Measurements from ENCODE around the gene FBXL19. TPM values are rescaled to one million over a fixed set of nuclear protein-coding genes. Genes with fewer than 3 reads are reported as not detected.

Gene FBXL19
- polyA plus RNA-seq, 1 donor (not counting 4 experiments of a cell fraction or from before 2014, with no cell fraction given): 10.2 TPM

- no peak overlapping the region for H3K4me2 ChIP-seq (ENCODE audit: control insufficient read depth, extremely low read depth, insufficient read depth, low read depth, low read length)
- peaks cover 5% of the 10 kb centered on the region for H3K79me2 ChIP-seq (ENCODE audit: control insufficient read depth, insufficient read depth, low read length)
- dilution Hi-C loops (cut with MboI; ENCODE audit: extremely low pct_ligation_motif_present, low sequenced_read_pairs): no loop called here
- FAIRE-seq (no peak), DNase-seq (ENCODE audit: low read depth, low spot score) (no peak)
- H3K27ac ChIP-seq (ENCODE audit: control insufficient read depth, insufficient read depth, low read length): no peak overlapping the region
- H3K36me3 ChIP-seq (ENCODE audit: control insufficient read depth in 2 of 2, extremely low read depth in 1 of 2, insufficient read depth in 2 of 2, low read length in 2 of 2): peaks cover 37 to 45% of the 10 kb centered on the region in 2 experiments
- no peaks in the 10 kb centered on the region for H3K4me1 ChIP-seq (ENCODE audit: control insufficient read depth, extremely low read depth, insufficient read depth, low read length)
- H3K4me3 ChIP-seq (ENCODE audit: control insufficient read depth in 2 of 3, extremely low read depth in 1 of 3, insufficient read depth in 2 of 3, low read depth in 1 of 3, low read length in 3 of 3): no peak overlapping the region
- no peak overlapping the region for H2AFZ ChIP-seq (ENCODE audit: control insufficient read depth, low read length)
- H3K27me3 ChIP-seq (ENCODE audit: control insufficient read depth, extremely low read depth, insufficient read depth, low read length): no peaks in the 10 kb centered on the region
- no peaks in the 10 kb centered on the region for H3K9me3 ChIP-seq (ENCODE audit: control insufficient read depth, low read depth, low read length)
- H3K9me1 ChIP-seq (ENCODE audit: control insufficient read depth, extremely low read depth, insufficient read depth, low read length): no peaks in the 10 kb centered on the region
- no peak overlapping the region for H3K9ac ChIP-seq (ENCODE audit: control insufficient read depth, extremely low read depth, insufficient read depth, low read length)
- TF ChIP-seq, protein P1, sequence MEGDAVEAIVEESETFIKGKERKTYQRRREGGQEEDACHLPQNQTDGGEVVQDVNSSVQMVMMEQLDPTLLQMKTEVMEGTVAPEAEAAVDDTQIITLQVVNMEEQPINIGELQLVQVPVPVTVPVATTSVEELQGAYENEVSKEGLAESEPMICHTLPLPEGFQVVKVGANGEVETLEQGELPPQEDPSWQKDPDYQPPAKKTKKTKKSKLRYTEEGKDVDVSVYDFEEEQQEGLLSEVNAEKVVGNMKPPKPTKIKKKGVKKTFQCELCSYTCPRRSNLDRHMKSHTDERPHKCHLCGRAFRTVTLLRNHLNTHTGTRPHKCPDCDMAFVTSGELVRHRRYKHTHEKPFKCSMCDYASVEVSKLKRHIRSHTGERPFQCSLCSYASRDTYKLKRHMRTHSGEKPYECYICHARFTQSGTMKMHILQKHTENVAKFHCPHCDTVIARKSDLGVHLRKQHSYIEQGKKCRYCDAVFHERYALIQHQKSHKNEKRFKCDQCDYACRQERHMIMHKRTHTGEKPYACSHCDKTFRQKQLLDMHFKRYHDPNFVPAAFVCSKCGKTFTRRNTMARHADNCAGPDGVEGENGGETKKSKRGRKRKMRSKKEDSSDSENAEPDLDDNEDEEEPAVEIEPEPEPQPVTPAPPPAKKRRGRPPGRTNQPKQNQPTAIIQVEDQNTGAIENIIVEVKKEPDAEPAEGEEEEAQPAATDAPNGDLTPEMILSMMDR (optimal IDR thresholded peaks at IDR 0.05 in 1 of 3, IDR thresholded peaks at IDR 0.05 in 1 of 3, conservative IDR thresholded peaks at IDR 0.05 in 1 of 3; ENCODE audit: extremely low read depth in 1 of 3, insufficient read depth in 2 of 3, low read length in 3 of 3): no peak
- no peak for TF ChIP-seq EZH2 (IDR thresholded peaks at IDR 0.05; ENCODE audit: low read length)
- H4K20me1 ChIP-seq (ENCODE audit: control insufficient read depth, extremely low read depth, insufficient read depth, low read length): no peaks in the 10 kb centered on the region
These were observed 42.1 kb downstream of the FBXL19 start for GRCh38 chr16:30965436-30965835.

DNA sequence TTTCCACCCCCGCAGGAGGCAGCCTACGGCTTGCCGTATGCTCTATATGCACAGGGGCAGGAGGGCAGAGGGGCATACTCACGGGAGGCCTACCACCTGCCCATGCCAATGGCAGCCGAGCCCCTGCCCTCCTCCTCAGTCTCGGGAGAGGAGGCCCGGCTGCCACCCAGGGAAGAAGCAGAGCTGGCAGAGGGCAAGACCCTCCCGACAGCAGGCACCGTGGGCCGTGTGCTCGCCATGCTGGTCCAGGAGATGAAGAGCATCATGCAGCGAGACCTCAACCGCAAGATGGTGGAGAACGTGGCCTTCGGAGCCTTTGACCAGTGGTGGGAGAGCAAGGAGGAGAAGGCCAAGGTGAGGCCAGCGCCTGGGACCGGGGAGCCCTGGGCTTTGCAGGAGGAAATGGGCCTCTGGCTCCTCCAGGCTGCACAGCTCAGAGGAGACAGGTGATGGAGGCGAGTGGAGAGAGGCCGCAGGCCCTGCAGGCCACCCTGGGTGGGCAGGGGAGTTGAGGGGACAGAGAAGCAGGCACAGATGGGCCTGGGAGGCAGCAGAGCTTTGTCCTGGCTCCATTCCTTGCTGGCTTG lies 42.8 kb downstream of the FBXL19 start:
- H4K20me1 ChIP-seq (ENCODE audit: control insufficient read depth, extremely low read depth, insufficient read depth, low read length): no peaks in the 10 kb centered on the region
- H3K4me2 ChIP-seq (ENCODE audit: control insufficient read depth, extremely low read depth, insufficient read depth, low read depth, low read length): no peak overlapping the region
- peaks cover 38 to 49% of the 10 kb centered on the region in 2 experiments for H3K36me3 ChIP-seq (ENCODE audit: control insufficient read depth in 2 of 2, extremely low read depth in 1 of 2, insufficient read depth in 2 of 2, low read length in 2 of 2)
- dilution Hi-C loops (cut with MboI; ENCODE audit: extremely low pct_ligation_motif_present, low sequenced_read_pairs): no loop called here
- H3K27ac ChIP-seq (ENCODE audit: control insufficient read depth, insufficient read depth, low read length): no peak overlapping the region
- no peak overlapping the region for H3K9ac ChIP-seq (ENCODE audit: control insufficient read depth, extremely low read depth, insufficient read depth, low read length)
- no peak overlapping the region for H2AFZ ChIP-seq (ENCODE audit: control insufficient read depth, low read length)
- no peaks in the 10 kb centered on the region for H3K9me1 ChIP-seq (ENCODE audit: control insufficient read depth, extremely low read depth, insufficient read depth, low read length)
- H3K4me3 ChIP-seq (ENCODE audit: control insufficient read depth in 2 of 3, extremely low read depth in 1 of 3, insufficient read depth in 2 of 3, low read depth in 1 of 3, low read length in 3 of 3): no peak overlapping the region
- TF ChIP-seq, protein P1 (optimal IDR thresholded peaks at IDR 0.05 in 1 of 3, IDR thresholded peaks at IDR 0.05 in 1 of 3, conservative IDR thresholded peaks at IDR 0.05 in 1 of 3; ENCODE audit: extremely low read depth in 1 of 3, insufficient read depth in 2 of 3, low read length in 3 of 3): no peak
- TF ChIP-seq EZH2 (IDR thresholded peaks at IDR 0.05; ENCODE audit: low read length): no peak
- peaks cover 3% of the 10 kb centered on the region for H3K79me2 ChIP-seq (ENCODE audit: control insufficient read depth, insufficient read depth, low read length)
- FAIRE-seq (no peak), DNase-seq (ENCODE audit: low read depth, low spot score) (no peak)
- no peaks in the 10 kb centered on the region for H3K9me3 ChIP-seq (ENCODE audit: control insufficient read depth, low read depth, low read length)
- no peaks in the 10 kb centered on the region for H3K27me3 ChIP-seq (ENCODE audit: control insufficient read depth, extremely low read depth, insufficient read depth, low read length)
- H3K4me1 ChIP-seq (ENCODE audit: control insufficient read depth, extremely low read depth, insufficient read depth, low read length): no peaks in the 10 kb centered on the region
